Measurements from ENCODE around the gene SEMA4D. TPM values are rescaled to one million over a fixed set of nuclear protein-coding genes. Genes with fewer than 3 reads are reported as not detected.

SEMA4D gene
- total and polyA plus RNA-seq, 12 donors: 2.3 to 51.0 (median 20.2) TPM

DNA sequence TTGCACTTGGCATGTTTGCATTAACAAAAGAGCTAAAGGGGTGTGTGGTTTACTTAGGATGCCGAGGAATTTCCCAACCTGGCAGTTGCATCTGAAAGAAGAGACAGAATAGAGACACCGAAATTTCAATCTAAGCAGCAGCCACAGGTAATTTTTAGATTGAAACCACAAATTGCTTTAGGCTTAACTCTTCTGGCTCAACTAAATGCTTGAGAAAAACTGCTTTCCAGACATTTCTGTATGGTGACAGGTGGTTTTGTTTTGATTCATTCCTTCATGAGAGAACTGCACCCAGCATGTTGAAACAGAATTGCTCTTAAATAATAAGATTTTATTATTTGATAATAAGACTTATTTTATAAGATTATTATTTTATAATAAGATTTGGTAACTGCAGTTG is 158.1 kb downstream of the SEMA4D start:
- no peak overlapping the region for H3K27ac ChIP-seq
- no peak for ATAC-seq
- no peaks in the 10 kb centered on the region for H3K4me1 ChIP-seq
- no peak for DNase-seq
- H3K4me3 ChIP-seq: no peak overlapping the region
- no peaks in the 10 kb centered on the region for H3K9me3 ChIP-seq
- TF ChIP-seq, protein P1, sequence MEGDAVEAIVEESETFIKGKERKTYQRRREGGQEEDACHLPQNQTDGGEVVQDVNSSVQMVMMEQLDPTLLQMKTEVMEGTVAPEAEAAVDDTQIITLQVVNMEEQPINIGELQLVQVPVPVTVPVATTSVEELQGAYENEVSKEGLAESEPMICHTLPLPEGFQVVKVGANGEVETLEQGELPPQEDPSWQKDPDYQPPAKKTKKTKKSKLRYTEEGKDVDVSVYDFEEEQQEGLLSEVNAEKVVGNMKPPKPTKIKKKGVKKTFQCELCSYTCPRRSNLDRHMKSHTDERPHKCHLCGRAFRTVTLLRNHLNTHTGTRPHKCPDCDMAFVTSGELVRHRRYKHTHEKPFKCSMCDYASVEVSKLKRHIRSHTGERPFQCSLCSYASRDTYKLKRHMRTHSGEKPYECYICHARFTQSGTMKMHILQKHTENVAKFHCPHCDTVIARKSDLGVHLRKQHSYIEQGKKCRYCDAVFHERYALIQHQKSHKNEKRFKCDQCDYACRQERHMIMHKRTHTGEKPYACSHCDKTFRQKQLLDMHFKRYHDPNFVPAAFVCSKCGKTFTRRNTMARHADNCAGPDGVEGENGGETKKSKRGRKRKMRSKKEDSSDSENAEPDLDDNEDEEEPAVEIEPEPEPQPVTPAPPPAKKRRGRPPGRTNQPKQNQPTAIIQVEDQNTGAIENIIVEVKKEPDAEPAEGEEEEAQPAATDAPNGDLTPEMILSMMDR (IDR thresholded peaks at IDR 0.05): no peak
- no peaks in the 10 kb centered on the region for H3K27me3 ChIP-seq
- intact Hi-C loops (cut with DNase I): no loop called here
- peaks cover 0 to 100% (median 64%) of the 10 kb centered on the region in 9 donors for H3K36me3 ChIP-seq
- WGBS, 2 donors: 98% methylated on average over 2 of the region's 2 CpGs

DNA sequence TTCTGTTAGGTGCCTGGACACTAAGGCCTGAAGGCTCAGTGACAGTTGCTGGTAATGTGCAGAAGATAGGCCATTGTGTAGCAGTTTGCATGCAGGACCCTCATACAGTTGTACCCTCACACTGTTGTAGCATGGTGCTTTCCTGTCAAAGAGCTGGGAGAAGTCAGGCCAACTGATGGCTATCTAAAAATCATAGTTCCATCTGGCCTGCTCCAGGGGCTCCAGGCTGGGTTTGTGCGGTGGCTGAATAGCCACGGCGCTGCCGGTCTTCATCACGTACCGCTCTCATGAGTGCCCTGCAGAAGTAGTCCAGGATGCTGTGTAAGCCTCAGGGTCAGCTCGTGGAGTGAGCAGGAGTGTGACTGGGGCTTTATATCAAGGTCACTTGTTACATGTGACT is 167.4 kb downstream of the SEMA4D start:
- Histone ChIP-seq H3K27me3 (no peaks in the 10 kb centered on the region), H3K27ac (no peak overlapping the region), H3K4me1 (no peaks in the 10 kb centered on the region), H3K36me3 (peaks cover 0 to 100% (median 66%) of the 10 kb centered on the region in 9 donors), H3K4me3 (no peak overlapping the region), H3K9me3 (no peaks in the 10 kb centered on the region)
- WGBS, 2 donors: 92 to 95% methylated on average over 7 of the region's 7 CpGs
- TF ChIP-seq, protein P1 (IDR thresholded peaks at IDR 0.05): no peak
- intact Hi-C loops (cut with DNase I): no loop called here
- no peak for ATAC-seq
- DNase-seq: no peak

DNA sequence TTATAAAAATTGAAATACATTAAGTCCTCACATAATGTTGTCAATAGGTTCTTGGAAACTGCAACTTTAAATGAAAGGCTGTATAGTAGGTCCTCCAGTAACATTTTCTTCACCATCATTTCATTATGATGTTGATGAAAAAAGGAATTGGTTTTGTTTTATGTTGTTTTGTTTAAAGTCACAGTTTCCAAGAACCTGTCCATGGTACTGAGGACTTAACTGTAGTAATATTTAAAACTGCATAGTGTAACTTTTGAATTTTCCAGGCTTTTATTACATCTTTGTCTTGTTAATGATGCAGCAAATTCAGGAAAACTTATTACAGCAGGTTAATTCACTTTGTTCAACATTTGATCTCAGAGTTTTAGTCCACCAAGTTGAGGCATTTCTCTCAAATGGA is 168.0 kb downstream of the SEMA4D start:
- ATAC-seq (no peak), DNase-seq (no peak)
- intact Hi-C loops (cut with DNase I): no loop called here
- Histone ChIP-seq H3K36me3 (peaks cover 0 to 98% (median 61%) of the 10 kb centered on the region in 9 donors), H3K4me1 (peaks cover 0 to 4% (median 0%) of the 10 kb centered on the region in 9 donors), H3K9me3 (no peaks in the 10 kb centered on the region), H3K27ac (no peak overlapping the region), H3K4me3 (no peak overlapping the region), H3K27me3 (no peaks in the 10 kb centered on the region)
- TF ChIP-seq, protein P1 (IDR thresholded peaks at IDR 0.05): no peak

DNA sequence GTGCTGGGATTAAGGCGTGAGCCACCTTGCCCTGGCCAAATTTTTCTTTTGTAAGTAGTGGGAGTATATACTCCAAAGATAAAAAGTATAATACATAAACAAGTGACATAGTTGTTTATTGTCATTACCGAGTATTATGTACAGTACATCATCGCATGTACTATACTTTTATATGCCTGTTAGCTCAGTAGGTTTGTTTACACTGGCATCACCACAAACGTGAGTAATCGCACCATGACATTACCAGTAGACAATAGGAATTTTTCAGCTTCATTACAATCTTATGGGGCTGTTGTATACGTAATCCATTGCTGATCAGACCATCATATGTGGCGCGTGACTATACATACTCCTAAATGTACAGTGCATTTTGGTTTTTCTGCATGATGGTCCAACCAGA is 169.8 kb downstream of the SEMA4D start:
- WGBS, 2 donors: 93 to 95% methylated on average over 8 of the region's 8 CpGs
- intact Hi-C loops (cut with DNase I): no loop called here
- DNase-seq (no peak), ATAC-seq (no peak)
- H3K4me1 ChIP-seq: peaks cover 0 to 15% (median 8%) of the 10 kb centered on the region in 9 donors
- peaks cover 0 to 89% (median 43%) of the 10 kb centered on the region in 9 donors for H3K36me3 ChIP-seq
- TF ChIP-seq, protein P1 (IDR thresholded peaks at IDR 0.05): no peak
- H3K27me3 ChIP-seq: no peaks in the 10 kb centered on the region
- H3K27ac ChIP-seq: no peak overlapping the region
- H3K4me3 ChIP-seq: no peak overlapping the region
- H3K9me3 ChIP-seq: no peaks in the 10 kb centered on the region

Measured in heart right ventricle (tissue), 16 donors.